Fibroblast of lung (primary cell): ENCODE results near the gene NFKBIB.

Experiments used
- CTCF ChIP-seq, 2 donors: IDR thresholded peaks in 1 of 2; conservative IDR thresholded peaks in 1 of 2; 1 replicate in 1 of 2; 2 replicates in 1 of 2; pipeline ENCODE4 v1.5.1; 2011 to 2012; ENCODE audit warnings: low read length in 2 of 2, control low read depth in 1 of 2, inconsistent platforms in 1 of 2, low read depth in 1 of 2, mild to moderate bottlenecking in 1 of 2
- EZH2 ChIP-seq: IDR thresholded peaks from 2 replicates; pipeline ENCODE4 v1.5.1; 2012; ENCODE audit warnings: low read length, control low read depth, mild to moderate bottlenecking; ENCODE audit errors: missing control alignments

GRCh38 chr19:38917516-38917915, 17.7 kb downstream of the NFKBIB start:
- TF ChIP-seq CTCF (conservative IDR thresholded peaks at IDR 0.05 in 1 of 2, IDR thresholded peaks at IDR 0.05 in 1 of 2; ENCODE audit: low read depth in 1 of 2, low read length in 2 of 2), result no peak
- no peak for TF ChIP-seq EZH2
